Loucy (cell line): ENCODE results near the gene MDGA2.

Source experiments
- H2AFZ ChIP-seq: fragments of 200-600 bp; sonication (generic); 2 replicates; pipeline ENCODE4 v1.6.0; 2016; ENCODE audit warnings: antibody characterized with exemption, mild to moderate bottlenecking, low read length, moderate library complexity
- H3F3A ChIP-seq: fragments of 200-600 bp; 2 replicates; pipeline ENCODE4 v1.6.0; 2016; ENCODE audit warnings: antibody characterized with exemption, low read depth, mild to moderate bottlenecking
- H3K27me3 ChIP-seq: fragments of 200-600 bp; sonication (generic); 2 replicates; pipeline ENCODE4 v1.6.1; 2014; ENCODE audit warnings: low read length, mild to moderate bottlenecking; ENCODE audit not compliant: insufficient read depth, poor library complexity, severe bottlenecking
- H3K36me3 ChIP-seq: fragments of 200-600 bp; sonication (generic); 2 replicates; pipeline ENCODE4 v1.6.1; 2016; ENCODE audit warnings: low read length; ENCODE audit not compliant: insufficient read depth
- H3K4me1 ChIP-seq: fragments of 200-600 bp; sonication (generic); 2 replicates; pipeline ENCODE4 v1.5.1; 2014; ENCODE audit warnings: low read length, mild to moderate bottlenecking; ENCODE audit not compliant: insufficient read depth, poor library complexity, severe bottlenecking
- H3K4me2 ChIP-seq: fragments of 200-600 bp; sonication (generic); 2 replicates; pipeline ENCODE4 v1.6.0; 2014; ENCODE audit warnings: antibody characterized with exemption, low read length, low read depth, mild to moderate bottlenecking; ENCODE audit not compliant: poor library complexity, severe bottlenecking
- H3K4me3 ChIP-seq: fragments of 200-600 bp; sonication (generic); 2 replicates; pipeline ENCODE4 v1.5.1; 2014; ENCODE audit warnings: low read length, mild to moderate bottlenecking, mixed read lengths; ENCODE audit not compliant: poor library complexity, severe bottlenecking
- H3K79me2 ChIP-seq: fragments of 200-600 bp; sonication (generic); 2 replicates; pipeline ENCODE4 v1.6.1; 2014; ENCODE audit warnings: low read length; ENCODE audit not compliant: insufficient read depth
- H3K9ac ChIP-seq: fragments of 200-600 bp; sonication (generic); 2 replicates; pipeline ENCODE4 v1.6.0; 2014; ENCODE audit warnings: mild to moderate bottlenecking, low read depth, low read length, moderate library complexity; ENCODE audit not compliant: poor library complexity, severe bottlenecking
- H3K9me2 ChIP-seq: fragments of 200-600 bp; sonication (generic); replicated peaks from 2 replicates; pipeline ENCODE4 v1.6.1; 2016; ENCODE audit warnings: low read depth, low read length, mixed read lengths
- H3K9me3 ChIP-seq: fragments of 200-600 bp; sonication (generic); 2 replicates; pipeline ENCODE4 v1.6.1; 2014; ENCODE audit warnings: mild to moderate bottlenecking, antibody characterized with exemption, low read length, low read depth; ENCODE audit not compliant: insufficient read depth
- H4K20me1 ChIP-seq: fragments of 200-600 bp; sonication (generic); 2 replicates; pipeline ENCODE4 v1.6.0; 2014; ENCODE audit warnings: antibody characterized with exemption, low read length, mild to moderate bottlenecking; ENCODE audit not compliant: insufficient read depth, poor library complexity, severe bottlenecking
- EZH2phosphoT487 ChIP-seq: fragments of 200-600 bp; IDR thresholded peaks from 2 replicates; pipeline ENCODE4 v1.6.1; 2018; ENCODE audit warnings: antibody characterized with exemption, mild to moderate bottlenecking, moderate library complexity, borderline replicate concordance
- TF ChIP-seq, protein P1 (sequence below): fragments of 200-600 bp; sonication (generic); conservative IDR thresholded peaks from 2 replicates; pipeline ENCODE4 v1.5.1; 2014; ENCODE audit warnings: mild to moderate bottlenecking, antibody characterized with exemption, low read length

MDGA2 gene

DNA sequence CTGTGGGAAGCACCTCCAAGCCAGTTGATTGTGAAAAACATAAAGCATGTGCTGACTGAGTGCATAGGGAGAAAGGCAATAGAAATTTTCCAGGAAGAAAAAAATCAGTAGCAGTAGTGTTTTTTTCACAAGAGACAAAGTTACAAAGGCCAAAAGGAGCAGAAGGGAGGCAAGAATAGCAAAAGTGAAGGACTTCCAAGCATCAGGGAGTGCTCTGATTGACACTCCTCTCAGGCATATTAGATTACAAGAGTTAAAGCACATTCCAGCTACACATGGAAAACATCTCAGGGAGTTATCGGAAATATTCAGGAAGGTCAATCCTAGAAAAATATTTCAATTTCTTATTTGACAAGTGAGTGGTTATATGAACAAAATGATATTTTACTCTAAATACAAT, 508.0 kb downstream of the MDGA2 start:
- H3K4me2 ChIP-seq, result no peak overlapping the region
- no peaks in the 10 kb centered on the region for H4K20me1 ChIP-seq
- TF ChIP-seq, protein P1, sequence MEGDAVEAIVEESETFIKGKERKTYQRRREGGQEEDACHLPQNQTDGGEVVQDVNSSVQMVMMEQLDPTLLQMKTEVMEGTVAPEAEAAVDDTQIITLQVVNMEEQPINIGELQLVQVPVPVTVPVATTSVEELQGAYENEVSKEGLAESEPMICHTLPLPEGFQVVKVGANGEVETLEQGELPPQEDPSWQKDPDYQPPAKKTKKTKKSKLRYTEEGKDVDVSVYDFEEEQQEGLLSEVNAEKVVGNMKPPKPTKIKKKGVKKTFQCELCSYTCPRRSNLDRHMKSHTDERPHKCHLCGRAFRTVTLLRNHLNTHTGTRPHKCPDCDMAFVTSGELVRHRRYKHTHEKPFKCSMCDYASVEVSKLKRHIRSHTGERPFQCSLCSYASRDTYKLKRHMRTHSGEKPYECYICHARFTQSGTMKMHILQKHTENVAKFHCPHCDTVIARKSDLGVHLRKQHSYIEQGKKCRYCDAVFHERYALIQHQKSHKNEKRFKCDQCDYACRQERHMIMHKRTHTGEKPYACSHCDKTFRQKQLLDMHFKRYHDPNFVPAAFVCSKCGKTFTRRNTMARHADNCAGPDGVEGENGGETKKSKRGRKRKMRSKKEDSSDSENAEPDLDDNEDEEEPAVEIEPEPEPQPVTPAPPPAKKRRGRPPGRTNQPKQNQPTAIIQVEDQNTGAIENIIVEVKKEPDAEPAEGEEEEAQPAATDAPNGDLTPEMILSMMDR, result no peak
- no peak overlapping the region for H2AFZ ChIP-seq
- H3K9me3 ChIP-seq, result no peaks in the 10 kb centered on the region
- no peaks in the 10 kb centered on the region for H3K4me1 ChIP-seq
- no peak overlapping the region for H3K4me3 ChIP-seq
- no peak overlapping the region for H3K9ac ChIP-seq
- no peaks in the 10 kb centered on the region for H3K27me3 ChIP-seq
- no peaks in the 10 kb centered on the region for H3K9me2 ChIP-seq
- no peaks in the 10 kb centered on the region for H3F3A ChIP-seq
- no peaks in the 10 kb centered on the region for H3K36me3 ChIP-seq
- H3K79me2 ChIP-seq, result no peaks in the 10 kb centered on the region

DNA sequence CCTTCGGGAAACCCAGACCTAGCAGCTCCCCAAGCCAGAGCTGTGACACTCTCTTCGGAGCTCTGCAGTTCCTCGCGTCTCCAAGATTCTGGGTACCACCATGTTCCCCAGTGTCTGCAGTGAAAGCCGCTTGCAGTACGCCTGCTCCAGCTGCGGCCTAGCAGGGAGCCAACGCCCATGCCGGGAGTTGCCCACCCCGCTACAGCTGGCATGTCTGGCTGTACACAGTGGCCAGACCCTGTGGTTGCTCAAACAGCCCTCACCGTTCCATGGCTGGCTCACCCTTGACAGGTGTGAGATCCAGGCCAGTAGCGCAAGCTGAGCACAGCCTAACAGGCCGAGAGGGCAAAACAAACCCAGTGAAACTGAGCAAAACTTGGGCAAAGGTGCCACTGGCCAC, 520.0 kb downstream of the MDGA2 start:
- Histone ChIP-seq H3K4me1 (no peaks in the 10 kb centered on the region), H3K9me3 (no peaks in the 10 kb centered on the region), H3K9me2 (no peaks in the 10 kb centered on the region), H2AFZ (no peak overlapping the region), H3K4me3 (no peak overlapping the region), H3K27me3 (no peaks in the 10 kb centered on the region), H3K79me2 (no peaks in the 10 kb centered on the region), H3K4me2 (no peak overlapping the region), H3K9ac (no peak overlapping the region), H3K36me3 (no peaks in the 10 kb centered on the region), H3F3A (no peaks in the 10 kb centered on the region), H4K20me1 (no peaks in the 10 kb centered on the region)
- TF ChIP-seq, protein P1, result no peak
- no peak for TF ChIP-seq EZH2phosphoT487

DNA sequence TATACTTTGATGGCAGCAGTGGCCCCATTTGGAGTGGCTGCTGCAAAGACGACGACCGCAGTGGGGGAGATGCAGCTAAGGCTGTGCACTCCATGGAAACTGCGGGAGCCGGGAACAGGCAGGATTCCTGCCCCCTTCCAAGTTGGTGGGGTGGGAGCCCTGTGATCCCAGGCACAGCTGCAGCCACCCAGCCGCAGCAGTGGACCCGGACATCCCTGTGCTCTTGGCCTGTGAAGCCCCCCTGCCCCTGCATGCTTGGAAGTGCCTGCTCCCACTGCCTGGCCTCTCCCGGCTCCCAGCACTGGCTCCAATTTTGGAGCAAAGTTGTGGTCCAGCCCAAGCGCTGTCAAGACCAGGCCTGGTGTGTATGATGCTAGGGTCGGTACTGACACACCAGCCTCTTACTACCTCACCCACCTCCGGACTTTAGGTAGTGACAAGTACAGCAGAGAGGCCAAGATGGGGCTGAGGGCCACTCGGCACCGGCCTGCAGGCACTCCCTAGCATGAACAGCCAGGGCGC, 521.1 kb downstream of the MDGA2 start:
- H3K4me3 ChIP-seq, result no peak overlapping the region
- no peaks in the 10 kb centered on the region for H3K9me2 ChIP-seq
- no peaks in the 10 kb centered on the region for H3F3A ChIP-seq
- H3K4me2 ChIP-seq, result no peak overlapping the region
- H3K4me1 ChIP-seq, result no peaks in the 10 kb centered on the region
- H3K9me3 ChIP-seq, result no peaks in the 10 kb centered on the region
- no peak for TF ChIP-seq EZH2phosphoT487
- TF ChIP-seq, protein P1, result no peak
- H3K79me2 ChIP-seq, result no peaks in the 10 kb centered on the region
- H3K27me3 ChIP-seq, result no peaks in the 10 kb centered on the region
- H3K9ac ChIP-seq, result no peak overlapping the region
- H2AFZ ChIP-seq, result no peak overlapping the region
- no peaks in the 10 kb centered on the region for H3K36me3 ChIP-seq
- no peaks in the 10 kb centered on the region for H4K20me1 ChIP-seq
